Dermis microvascular lymphatic vessel endothelial cell (primary cell): ENCODE data around the gene ZNF410. TPM values are rescaled to one million over a fixed set of nuclear protein-coding genes. Genes with fewer than 3 reads are reported as not detected.
"Not testable (repeated sequence)": the region's sequence is repeated elsewhere in the genome, so short reads cannot be mapped to it uniquely, and the experiment has no call there.

ENCODE experiments used
- DNase-seq, 2 donors: peaks; one replicate each; pipeline versions ENCODE4 v3.0.0 to v3.0.0-alpha.2; 2010; ENCODE audit warnings: low read depth in 2 of 2
- total RNA-seq: library from RNA; depleted of rRNA; stranded (reverse); fragments of >200 nt; gene quantifications from 2 replicates; pipeline ENCODE4 v1.2.1, GENCODE V29; 2014

Gene ZNF410
- total RNA-seq, 1 donor from 2014 or later = 43.8 TPM

DNA sequence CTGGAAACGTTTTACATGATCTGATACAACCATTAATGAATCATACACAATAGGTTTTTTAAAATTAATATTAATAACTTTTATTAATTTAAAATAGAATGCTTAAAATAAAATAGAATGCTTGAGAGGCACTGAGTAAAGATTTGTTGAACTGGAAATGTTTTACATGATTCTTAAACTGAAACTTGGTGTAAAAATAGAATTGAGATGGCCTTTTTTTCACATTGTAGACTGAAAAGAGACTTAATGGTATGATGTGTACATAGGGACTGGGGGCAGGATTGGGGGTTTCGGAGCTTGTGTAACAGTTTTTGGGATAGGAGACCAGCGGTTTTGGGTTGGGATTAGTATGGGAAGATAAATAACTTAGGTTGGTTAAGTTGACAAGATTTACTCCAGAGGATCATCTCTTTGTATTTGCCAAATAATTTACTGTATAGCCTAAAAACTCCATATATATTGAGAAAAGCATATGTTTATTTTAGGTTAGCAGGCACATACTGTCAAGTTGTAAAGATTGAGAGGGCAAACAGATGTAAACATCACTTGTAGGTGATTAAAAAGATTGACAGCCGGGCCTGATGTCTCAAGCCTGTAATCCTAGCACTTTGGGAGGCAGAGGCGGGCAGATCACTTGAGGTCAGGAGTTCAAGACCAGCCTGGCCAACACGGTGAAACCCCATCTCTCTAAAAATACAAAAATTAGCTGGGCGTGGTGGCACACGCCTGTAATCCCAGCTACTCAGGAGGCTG lies 2.0 kb upstream of the ZNF410 start:
- DNase-seq = no peak

DNA sequence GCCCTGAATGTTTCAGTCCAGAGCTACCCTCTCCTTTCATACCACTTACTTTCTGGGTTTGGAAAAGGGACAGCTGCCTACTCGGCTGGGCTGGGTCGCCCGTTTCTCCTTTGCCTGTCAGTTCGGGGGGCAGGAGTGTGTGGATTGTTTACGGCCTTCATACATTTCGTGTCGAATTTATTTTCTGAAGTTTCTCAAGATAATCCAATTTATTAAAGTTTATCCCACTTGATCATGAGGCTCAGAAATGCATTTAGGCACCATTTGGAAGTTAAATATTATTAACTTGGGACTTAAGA lies 608 bp downstream of the ZNF410 start:
- DNase-seq = peak; percentile 12 to 36

DNA sequence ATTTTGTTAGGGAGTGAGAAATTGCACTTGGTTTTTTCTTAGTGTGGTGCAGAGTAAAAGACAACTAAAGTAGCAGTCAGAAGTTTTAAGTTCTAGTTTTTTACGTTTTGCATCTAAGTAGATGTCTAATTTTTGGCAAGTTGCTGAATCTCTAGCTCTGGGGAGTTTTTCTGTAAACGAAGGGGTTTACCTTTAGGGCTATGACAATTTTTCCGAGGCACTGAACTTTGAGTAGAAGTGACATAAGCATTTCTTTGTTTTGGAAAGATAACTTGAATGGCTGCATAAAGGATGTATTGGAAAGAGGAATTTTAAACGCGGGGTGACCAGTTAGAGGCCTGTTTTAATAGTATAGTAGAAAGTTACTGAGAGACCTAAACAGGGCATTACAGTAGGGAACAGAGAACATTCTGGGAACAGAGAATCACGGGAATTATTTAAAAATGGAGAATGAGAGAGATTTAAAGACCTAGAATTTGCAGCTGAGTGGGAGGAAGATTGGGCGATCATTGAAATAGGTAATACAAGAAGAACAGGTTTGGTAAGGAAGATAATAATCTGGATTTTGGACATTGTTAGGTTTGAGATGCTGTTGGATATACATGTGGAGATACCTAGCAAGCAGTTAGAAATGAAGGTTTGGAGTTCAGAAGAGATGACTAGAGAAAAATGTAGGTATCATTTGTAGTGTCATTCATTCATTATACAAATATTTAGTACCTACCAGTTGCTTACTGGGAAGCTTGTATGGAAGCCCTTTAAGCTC lies 1.2 kb downstream of the ZNF410 start:
- peak in 1 of 2 donors; percentile 4 for DNase-seq

- DNase-seq = no peak
Measured at GRCh38 chr14:73888460-73888725, 1.7 kb downstream of the ZNF410 start.

DNA sequence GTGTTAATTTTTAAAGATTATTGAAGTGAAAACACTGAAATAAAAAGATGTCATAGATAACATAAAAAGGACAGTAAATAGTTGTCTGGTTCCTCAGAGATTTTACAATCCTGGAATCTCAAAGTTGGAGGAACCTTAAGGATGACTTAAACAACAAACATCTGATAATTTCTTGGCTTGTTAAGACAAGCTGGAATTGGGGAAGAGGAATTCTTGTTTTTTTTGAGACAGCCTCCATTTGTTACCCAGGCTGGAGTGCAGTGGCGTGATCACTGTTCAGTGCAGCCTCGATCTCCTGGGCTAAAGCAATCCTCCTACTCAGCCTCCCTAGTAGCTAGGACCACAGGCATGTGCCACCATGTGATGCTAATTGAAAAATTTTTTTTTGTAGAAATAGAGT lies 2.3 kb downstream of the ZNF410 start:
- DNase-seq = no peak

DNA sequence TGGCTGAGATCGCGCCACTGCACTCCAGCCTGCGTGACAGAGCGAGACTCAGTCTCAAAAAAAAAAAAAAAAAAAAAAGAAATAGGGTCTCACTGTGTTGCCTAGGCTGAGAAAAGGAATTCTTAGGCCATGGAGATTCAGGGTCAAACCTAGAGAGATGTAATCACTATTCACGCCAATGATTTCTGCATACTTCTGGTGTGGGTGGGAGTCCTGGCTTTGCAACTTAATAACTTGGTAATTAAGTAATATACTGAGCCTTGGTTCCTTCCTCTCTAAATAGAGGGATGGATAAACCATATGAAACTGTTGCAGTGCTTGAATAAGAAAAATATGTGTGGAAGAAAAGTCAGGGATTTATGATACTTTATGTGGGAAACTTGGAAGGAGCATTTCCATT lies 2.7 kb downstream of the ZNF410 start:
- no peak for DNase-seq

GRCh38 chr14:73894180-73894687 lies 7.6 kb downstream of the ZNF410 start:
- not testable (repeated sequence) for DNase-seq

GRCh38 chr14:73895939-73896338 lies 9.3 kb downstream of the ZNF410 start:
- DNase-seq = no peak

- DNase-seq = peak in 1 of 2 donors; percentile 31
Measured at GRCh38 chr14:73896521-73896920, 9.9 kb downstream of the ZNF410 start.

- no peak for DNase-seq
Measured at GRCh38 chr14:73903028-73903427, 16.4 kb downstream of the ZNF410 start.

GRCh38 chr14:73909681-73910080 lies 23.0 kb downstream of the ZNF410 start:
- no peak for DNase-seq

GRCh38 chr14:73913256-73913655 lies 26.6 kb downstream of the ZNF410 start:
- no peak for DNase-seq

- DNase-seq = no peak
Measured at GRCh38 chr14:73916324-73916723, 29.7 kb downstream of the ZNF410 start.

DNA sequence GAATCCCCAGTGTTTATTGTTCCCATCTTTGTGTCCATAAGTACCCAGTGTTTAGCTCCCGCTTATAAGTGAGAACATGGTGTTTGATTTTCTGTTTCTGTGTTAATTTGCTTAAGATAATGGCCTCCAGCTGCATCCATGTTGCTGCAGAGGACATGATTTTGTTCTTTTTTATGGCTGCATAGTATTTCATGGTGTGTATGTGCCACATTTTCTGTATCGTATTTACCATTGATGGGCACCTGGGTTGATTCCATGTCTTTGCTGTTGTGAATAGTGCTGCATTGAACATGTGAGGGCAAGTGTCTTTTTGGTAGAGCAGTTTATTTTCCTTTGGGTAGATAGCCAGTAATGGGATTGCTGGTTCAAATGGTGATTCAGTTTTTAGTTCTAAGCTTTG lies 32.8 kb downstream of the ZNF410 start:
- DNase-seq = not testable (repeated sequence)

DNA sequence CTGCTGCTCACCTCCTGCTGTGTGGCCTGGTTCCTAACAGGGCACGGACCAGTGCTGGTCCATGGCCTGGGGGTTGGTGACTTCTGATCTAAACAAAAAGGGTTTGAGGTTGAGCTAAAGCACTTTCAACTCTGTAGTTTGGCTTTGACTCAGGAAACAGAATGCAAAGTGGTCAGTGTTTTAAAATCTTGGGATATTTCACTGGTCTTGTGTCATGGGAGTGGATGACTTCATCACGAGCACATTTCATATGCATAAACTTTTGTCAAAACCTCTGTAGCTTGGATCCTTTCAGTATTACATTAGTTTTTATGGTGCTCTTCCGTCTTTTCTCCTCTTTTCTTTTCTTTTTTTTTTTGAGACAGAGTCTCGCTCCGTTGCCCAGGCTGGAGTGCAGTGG lies 37.7 kb downstream of the ZNF410 start:
- DNase-seq = no peak

DNA sequence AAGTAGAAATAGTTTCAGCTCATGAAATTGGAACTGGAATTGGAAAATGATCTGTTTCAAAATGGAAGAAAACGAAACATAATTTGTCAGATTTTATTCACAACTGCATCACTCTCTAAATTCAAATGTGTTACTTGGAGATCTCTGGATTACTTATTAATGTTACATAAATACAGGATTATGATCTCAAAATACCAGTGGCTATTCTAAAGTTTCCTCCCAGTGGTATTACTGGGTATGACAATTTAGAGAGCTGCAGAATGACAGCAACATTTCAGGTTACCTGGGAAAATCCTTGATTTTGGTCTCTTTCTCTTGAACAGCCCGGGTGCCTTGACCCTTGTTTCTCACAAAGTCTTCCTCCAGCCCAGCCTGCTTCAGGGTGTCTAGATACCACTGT lies 49.0 kb downstream of the ZNF410 start:
- peak in 1 of 2 donors; percentile 8 for DNase-seq

- DNase-seq = no peak
Measured at GRCh38 chr14:73936548-73936947, 49.9 kb downstream of the ZNF410 start.

DNA sequence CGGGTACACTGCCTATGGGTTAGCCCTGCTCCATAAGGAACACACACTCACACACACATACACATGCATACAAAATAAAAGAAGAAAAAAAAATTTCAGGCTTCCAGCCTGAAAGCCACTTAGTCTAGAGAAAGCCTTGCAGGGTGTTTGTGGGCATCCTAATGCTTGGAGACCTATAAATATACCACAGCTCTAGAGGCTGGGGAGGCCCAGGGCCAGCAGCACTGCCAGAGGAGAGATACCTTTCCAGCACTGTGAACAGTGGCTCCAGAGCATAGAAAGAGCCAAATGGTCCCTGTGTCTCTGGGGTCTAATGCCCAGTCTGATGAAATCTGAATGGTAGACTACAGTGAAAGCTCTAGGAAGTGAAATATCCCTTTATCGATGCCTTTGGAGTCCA lies 50.4 kb downstream of the ZNF410 start:
- DNase-seq = no peak

DNA sequence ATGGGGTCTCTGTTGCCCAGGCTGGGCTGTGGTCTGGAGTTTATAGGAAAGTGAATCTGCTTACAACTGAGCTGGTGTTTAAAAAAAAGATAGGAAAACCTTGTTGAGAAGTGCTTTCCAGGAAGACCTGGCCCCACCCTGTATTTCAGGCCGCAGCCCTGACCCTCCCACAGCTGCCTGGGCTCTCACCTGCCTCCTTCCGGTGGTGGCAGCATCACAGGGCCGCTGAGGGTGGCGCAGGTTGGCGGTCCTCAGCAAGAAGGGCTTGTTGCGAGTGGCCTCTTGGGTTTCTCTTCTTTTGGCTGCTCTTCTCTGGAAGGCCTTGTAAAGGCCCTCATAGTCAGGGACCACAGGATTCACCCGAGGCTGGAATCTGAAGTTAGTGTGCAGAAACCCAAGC lies 55.5 kb downstream of the ZNF410 start:
- DNase-seq = no peak

DNA sequence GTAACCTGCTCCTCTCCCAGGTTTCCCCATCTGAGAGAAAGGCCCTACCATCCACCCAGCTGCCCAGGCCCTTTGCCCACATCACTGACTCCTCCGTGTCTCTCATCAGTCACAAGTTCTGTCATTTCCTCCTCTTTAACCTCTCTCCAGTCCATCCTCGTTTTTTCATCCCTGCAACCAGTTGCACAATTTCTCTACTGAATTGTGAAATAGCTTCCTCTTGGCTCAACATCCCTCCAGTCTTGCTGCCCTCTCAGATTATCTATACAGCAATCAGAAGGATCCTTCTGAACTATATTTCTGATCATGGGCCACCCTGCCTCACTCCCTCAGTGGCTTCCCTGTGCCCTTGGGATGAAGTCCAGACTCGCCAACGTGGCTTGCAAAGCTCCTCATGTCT lies 56.4 kb downstream of the ZNF410 start:
- peak; percentile 42 to 86 for DNase-seq

- DNase-seq = no peak
Measured at GRCh38 chr14:73944432-73945158, 57.9 kb downstream of the ZNF410 start.

GRCh38 chr14:73945159-73945670 lies 58.6 kb downstream of the ZNF410 start:
- no peak for DNase-seq
